HG02623 (cell line): ENCODE data around the gene KLF15.

ENCODE experiments used
- ATAC-seq: cut with Tn5 transposase; IDR thresholded peaks from one replicate; pipeline ENCODE4 v1.9.1; 2021; ENCODE audit warnings: moderate library complexity; ENCODE audit not compliant: unreplicated experiment

Gene KLF15

GRCh38 chr3:126364130-126364695, 7.0 kb upstream of the KLF15 start:
- ATAC-seq: no peak

GRCh38 chr3:126361211-126361610, 4.0 kb upstream of the KLF15 start:
- no peak for ATAC-seq

GRCh38 chr3:126360714-126361060, 3.5 kb upstream of the KLF15 start:
- no peak for ATAC-seq

GRCh38 chr3:126360046-126360713, 3.0 kb upstream of the KLF15 start:
- ATAC-seq: no peak

GRCh38 chr3:126358816-126359181, 1.6 kb upstream of the KLF15 start:
- ATAC-seq: no peak

GRCh38 chr3:126358038-126358815, 1.0 kb upstream of the KLF15 start:
- no peak for ATAC-seq

- ATAC-seq: no peak
Measured at GRCh38 chr3:126356373-126357264, 589 bp downstream of the KLF15 start.

- no peak for ATAC-seq
Measured at GRCh38 chr3:126355777-126356372, 1.3 kb downstream of the KLF15 start.

GRCh38 chr3:126355251-126355650, 2.0 kb downstream of the KLF15 start:
- no peak for ATAC-seq

GRCh38 chr3:126354776-126355175, 2.4 kb downstream of the KLF15 start:
- no peak for ATAC-seq

GRCh38 chr3:126353694-126354321, 3.4 kb downstream of the KLF15 start:
- no peak for ATAC-seq

GRCh38 chr3:126352476-126353454, 4.4 kb downstream of the KLF15 start:
- no peak for ATAC-seq

GRCh38 chr3:126351771-126352475, 5.3 kb downstream of the KLF15 start:
- no peak for ATAC-seq

- ATAC-seq: no peak
Measured at GRCh38 chr3:126351086-126351770, 6.0 kb downstream of the KLF15 start.

GRCh38 chr3:126350502-126351085, 6.6 kb downstream of the KLF15 start:
- no peak for ATAC-seq

GRCh38 chr3:126349611-126350501, 7.4 kb downstream of the KLF15 start:
- no peak for ATAC-seq

- no peak for ATAC-seq
Measured at GRCh38 chr3:126349071-126349470, 8.1 kb downstream of the KLF15 start.
